NB4 (cell line): ENCODE measurements around the gene NRGN.

ENCODE experiments used
- DNase-seq: peaks from one replicate; pipeline ENCODE4 v3.0.0; 2010; ENCODE audit warnings: low read depth
- H3K4me3 ChIP-seq: one replicate; pipeline ENCODE4 v1.5.1; 2011; ENCODE audit warnings: mild to moderate bottlenecking, low read depth, low read length, moderate library complexity
- MYC ChIP-seq: IDR thresholded peaks from 2 replicates; pipeline ENCODE4 v1.6.1; 2011; ENCODE audit warnings: low read depth, low read length
- POLR2A ChIP-seq: IDR thresholded peaks from 2 replicates; pipeline ENCODE4 v1.6.1; 2011; ENCODE audit warnings: mild to moderate bottlenecking; ENCODE audit not compliant: insufficient read length; ENCODE audit errors: extremely low read depth
- TF ChIP-seq, protein P1 (sequence below): IDR thresholded peaks from one replicate; pipeline ENCODE4 v1.5.1; 2012; ENCODE audit warnings: low read depth, low read length
- TF ChIP-seq, protein P2 (sequence below): IDR thresholded peaks from 2 replicates; pipeline ENCODE4 v1.6.1; 2011; ENCODE audit warnings: low read depth, low read length

Gene NRGN

DNA sequence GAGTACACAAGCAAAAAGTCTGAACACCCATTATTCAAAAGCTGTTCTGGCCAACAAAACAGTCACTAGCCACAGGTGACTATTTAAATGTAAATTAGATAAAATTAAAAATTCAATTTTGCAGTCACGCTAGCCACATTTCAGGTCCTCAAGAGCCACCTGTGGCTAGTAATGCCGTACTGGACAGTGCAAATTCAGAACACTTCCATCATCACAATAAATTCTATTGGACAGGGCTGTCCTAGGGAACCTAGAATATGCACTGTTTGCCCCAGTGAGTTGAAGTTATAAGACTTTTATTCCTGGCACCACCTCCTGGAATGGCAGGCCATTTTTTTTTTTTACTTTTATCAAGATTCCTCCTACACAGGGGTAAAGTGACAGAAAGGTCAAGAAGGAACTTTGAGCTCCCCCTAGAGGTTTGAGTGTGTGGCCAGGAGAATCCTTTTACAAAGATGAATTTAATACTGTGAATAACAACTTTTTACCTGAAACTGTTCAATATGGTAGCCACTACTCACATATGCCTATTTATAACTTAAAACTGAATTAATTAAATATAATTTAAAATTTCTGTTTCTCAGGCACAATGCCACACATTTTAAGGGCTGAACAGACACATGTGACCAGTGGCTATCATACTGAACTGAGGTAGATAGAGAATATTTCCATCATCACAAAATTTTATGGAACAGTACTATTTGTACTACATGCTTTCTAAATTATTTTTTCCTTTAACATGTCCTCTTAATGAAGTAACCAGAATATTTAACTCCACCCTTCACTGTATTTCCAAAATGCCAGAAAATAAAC, 53.9 kb downstream of the NRGN start:
- peak; percentile 66 for DNase-seq
- TF ChIP-seq MYC (no peak), POLR2A (no peak)
- TF ChIP-seq, protein P1, sequence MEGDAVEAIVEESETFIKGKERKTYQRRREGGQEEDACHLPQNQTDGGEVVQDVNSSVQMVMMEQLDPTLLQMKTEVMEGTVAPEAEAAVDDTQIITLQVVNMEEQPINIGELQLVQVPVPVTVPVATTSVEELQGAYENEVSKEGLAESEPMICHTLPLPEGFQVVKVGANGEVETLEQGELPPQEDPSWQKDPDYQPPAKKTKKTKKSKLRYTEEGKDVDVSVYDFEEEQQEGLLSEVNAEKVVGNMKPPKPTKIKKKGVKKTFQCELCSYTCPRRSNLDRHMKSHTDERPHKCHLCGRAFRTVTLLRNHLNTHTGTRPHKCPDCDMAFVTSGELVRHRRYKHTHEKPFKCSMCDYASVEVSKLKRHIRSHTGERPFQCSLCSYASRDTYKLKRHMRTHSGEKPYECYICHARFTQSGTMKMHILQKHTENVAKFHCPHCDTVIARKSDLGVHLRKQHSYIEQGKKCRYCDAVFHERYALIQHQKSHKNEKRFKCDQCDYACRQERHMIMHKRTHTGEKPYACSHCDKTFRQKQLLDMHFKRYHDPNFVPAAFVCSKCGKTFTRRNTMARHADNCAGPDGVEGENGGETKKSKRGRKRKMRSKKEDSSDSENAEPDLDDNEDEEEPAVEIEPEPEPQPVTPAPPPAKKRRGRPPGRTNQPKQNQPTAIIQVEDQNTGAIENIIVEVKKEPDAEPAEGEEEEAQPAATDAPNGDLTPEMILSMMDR = peak; percentile 85
- TF ChIP-seq, protein P2, sequence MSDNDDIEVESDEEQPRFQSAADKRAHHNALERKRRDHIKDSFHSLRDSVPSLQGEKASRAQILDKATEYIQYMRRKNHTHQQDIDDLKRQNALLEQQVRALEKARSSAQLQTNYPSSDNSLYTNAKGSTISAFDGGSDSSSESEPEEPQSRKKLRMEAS = no peak
- no peak overlapping the region for H3K4me3 ChIP-seq

DNA sequence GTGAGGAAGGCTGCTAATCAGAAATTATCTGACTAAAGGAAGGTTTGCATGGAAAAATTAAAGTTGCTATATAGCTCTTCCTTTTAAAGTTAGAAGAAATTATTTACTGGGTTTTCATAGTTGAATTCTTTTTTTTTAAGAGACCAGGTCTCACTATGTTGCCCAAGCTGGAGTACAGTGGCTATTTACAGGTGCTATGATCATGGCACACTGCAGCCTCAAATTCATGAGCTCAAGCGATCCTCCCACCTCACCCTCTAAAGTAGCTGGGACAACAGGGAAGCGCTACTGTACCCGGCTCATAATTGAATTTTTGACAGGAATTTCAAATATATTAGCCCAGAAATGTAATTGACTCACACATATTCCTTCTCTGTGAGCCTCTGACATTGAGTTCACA, 56.6 kb downstream of the NRGN start:
- no peak for DNase-seq
- no peak for TF ChIP-seq POLR2A
- TF ChIP-seq, protein P2 = no peak
- TF ChIP-seq MYC = no peak
- TF ChIP-seq, protein P1 = no peak
- H3K4me3 ChIP-seq = no peak overlapping the region
